Right cardiac atrium (tissue), 5 donors: Measurements from ENCODE around the gene JUND. TPM values are rescaled to one million over a fixed set of nuclear protein-coding genes. Genes with fewer than 3 reads are reported as not detected.

Experiments
- ATAC-seq, 2 donors: fragments of 200-7000 bp; cut with Tn5 transposase; one replicate each; pipeline versions ENCODE4 v1.8.0 to v1.9.1; 2020; ENCODE audit warnings: moderate library complexity in 2 of 2, mild to moderate bottlenecking in 1 of 2
- DNase-seq, 3 donors: peaks; one replicate each; pipeline ENCODE4 v3.0.0-alpha.2; 2020
- H3K27ac ChIP-seq: one replicate; pipeline ENCODE4 v1.5.1; 2013; ENCODE audit warnings: mild to moderate bottlenecking, low read length, control low read depth, moderate library complexity
- H3K27me3 ChIP-seq: one replicate; pipeline ENCODE4 v1.6.1; 2013; ENCODE audit not compliant: control insufficient read depth, insufficient read depth
- H3K4me1 ChIP-seq: one replicate; pipeline ENCODE4 v1.6.1; 2013; ENCODE audit warnings: low read length; ENCODE audit not compliant: control insufficient read depth, insufficient read depth
- H3K4me3 ChIP-seq: one replicate; pipeline ENCODE4 v1.5.1; 2013; ENCODE audit warnings: low read length, control low read depth
- H3K9me3 ChIP-seq: one replicate; pipeline ENCODE4 v1.6.1; 2013; ENCODE audit warnings: low read length; ENCODE audit not compliant: control insufficient read depth
- WGBS: extraction: QIAGEN DNeasy Blood & Tissue Kit; methylation state at CpG from one replicate; pipeline ENCODE4 v1.1.7; 2013; 5-methylcytosine and 5-hydroxymethylcytosine counted together
- intact Hi-C, 4 donors: fragments of 100-400 bp; cut with DNase I; formaldehyde crosslinking; loops; one replicate each; pipeline versions ENCODE4 v1.11.0 to v1.14.0; 2022 to 2023
- microRNA-seq, 2 donors: library from miRNA; unstranded; fragments of <30 nt; microRNA quantifications; one replicate each; pipeline ENCODE4 v1.2.0, GENCODE V29; 2020 to 2021
- polyA plus RNA-seq: library from polyadenylated mRNA; stranded (reverse); fragments of 200-250 nt; gene quantifications from one replicate; pipeline ENCODE4 v1.2.3, GENCODE V29; 2013
- total RNA-seq, 4 donors: library from RNA; stranded (reverse); fragmentation: NEBNext Ultra II Directional; extraction: Animal tissue kit (Norgen Biotek cat#: 25700); gene quantifications; one replicate each; pipeline ENCODE4 v1.2.1, GENCODE V29; 2021
- donor health status: healthy with polysubstance abuse.
- donor health status: DM: no; HTN: yes; CAD: no.
- donor health status: DM: no; HTN: no; CAD: no.
- donor health status: DM: no; HTN: yes; CAD: no; lungs with severe emphysema.
- donor health status: DM: yes; HTN: yes; CAD: no.

JUND gene
- total and polyA plus RNA-seq, 5 donors: 117 to 233 (median 124) TPM

GRCh38 chr19:18233224-18233825 lies 48.1 kb downstream of the JUND start:
- peaks cover 4% of the 10 kb centered on the region for H3K9me3 ChIP-seq
- no peaks in the 10 kb centered on the region for H3K4me1 ChIP-seq
- 19% methylated on average over 37 of the region's 37 CpGs for WGBS
- ATAC-seq (peak; percentile 24 to 49), DNase-seq (peak in 2 of 3 donors; percentile 68 to 73)
- H3K27ac ChIP-seq: no peak overlapping the region
- intact Hi-C loops: no loop called here
- no peak overlapping the region for H3K4me3 ChIP-seq
- H3K27me3 ChIP-seq: no peaks in the 10 kb centered on the region

GRCh38 chr19:18232540-18233223 lies 48.7 kb downstream of the JUND start:
- ATAC-seq (no peak), DNase-seq (no peak)
- peaks cover 4% of the 10 kb centered on the region for H3K9me3 ChIP-seq
- H3K4me3 ChIP-seq: no peak overlapping the region
- H3K4me1 ChIP-seq: no peaks in the 10 kb centered on the region
- intact Hi-C loops: no loop called here
- H3K27me3 ChIP-seq: no peaks in the 10 kb centered on the region
- H3K27ac ChIP-seq: no peak overlapping the region
- WGBS: 5% methylated on average over 46 of the region's 46 CpGs

DNA sequence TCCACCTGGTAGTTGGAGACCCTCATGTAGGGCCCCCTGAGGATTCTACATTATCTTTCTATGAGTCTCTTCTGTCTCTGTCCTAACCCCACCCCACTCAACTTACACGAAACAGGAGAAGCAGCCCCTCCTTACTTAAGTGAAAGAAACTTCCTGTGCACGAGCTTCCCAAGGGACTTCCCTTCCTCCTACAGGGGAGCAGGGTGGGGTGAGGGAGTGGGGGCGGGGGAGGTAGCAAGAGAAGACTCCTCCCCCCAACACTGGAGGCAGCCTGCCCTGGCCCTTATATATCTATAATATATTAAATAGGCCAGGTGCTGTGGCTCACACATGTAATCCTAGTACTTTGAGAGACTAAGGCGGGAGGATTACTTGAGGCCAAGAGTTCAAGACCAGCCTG lies 49.6 kb downstream of the JUND start:
- DNase-seq (no peak), ATAC-seq (no peak)
- WGBS: 19% methylated on average over 4 of the region's 4 CpGs
- Histone ChIP-seq H3K27me3 (no peaks in the 10 kb centered on the region), H3K9me3 (peaks cover 4% of the 10 kb centered on the region), H3K4me1 (no peaks in the 10 kb centered on the region), H3K27ac (no peak overlapping the region), H3K4me3 (no peak overlapping the region)
- intact Hi-C loops: no loop called here

- no peak overlapping the region for H3K4me3 ChIP-seq
- H3K9me3 ChIP-seq: peaks cover 4% of the 10 kb centered on the region
- no peak overlapping the region for H3K27ac ChIP-seq
- peak in 1 of 2 donors; percentile 12 for ATAC-seq
- intact Hi-C loops: no loop called here
- no peaks in the 10 kb centered on the region for H3K27me3 ChIP-seq
- 58% methylated on average over 18 of the region's 18 CpGs for WGBS
- DNase-seq: peak in 1 of 3 donors; percentile 33
- no peaks in the 10 kb centered on the region for H3K4me1 ChIP-seq
These were observed 50.3 kb downstream of the JUND start for GRCh38 chr19:18230941-18231734.

DNA sequence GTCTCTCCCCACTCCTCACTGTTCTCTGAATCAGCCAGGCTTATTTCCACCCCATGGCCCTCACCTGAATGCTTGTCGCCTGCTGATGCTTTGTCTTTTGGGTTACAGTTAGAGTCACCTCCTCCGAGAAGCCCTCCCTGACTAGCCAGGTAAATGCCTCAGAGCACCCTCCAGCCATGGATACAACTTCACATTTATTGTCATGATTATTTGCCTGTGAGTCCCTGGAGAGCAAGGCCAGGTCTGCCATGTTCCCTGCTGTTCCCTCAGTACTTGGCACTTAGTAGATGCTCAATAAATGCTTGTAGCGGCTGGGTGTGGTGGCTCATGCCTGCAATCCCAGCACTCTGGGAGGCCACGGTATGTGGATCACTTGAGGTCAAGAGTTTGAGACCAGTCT lies 51.5 kb downstream of the JUND start:
- intact Hi-C loops: no loop called here

More for the DNA sequence above, 51.5 kb downstream of the JUND start:
- Histone ChIP-seq H3K27ac (no peak overlapping the region), H3K27me3 (no peaks in the 10 kb centered on the region), H3K9me3 (peaks cover 4% of the 10 kb centered on the region), H3K4me1 (peaks cover 3% of the 10 kb centered on the region), H3K4me3 (no peak overlapping the region)
- WGBS: 79% methylated on average over 4 of the region's 4 CpGs
- no peak for ATAC-seq
- DNase-seq: peak in 1 of 3 donors; percentile 1

Small RNA genes lying within 50 kb of the gene (microRNA-seq; reads per million reads assigned to microRNA genes)
- gene MIR3188: 2.1 to 2.7 reads per million in 2 donors

Other genes with a start within 250 kb of the JUND start
- 1 to 10 TPM in 2 of 4 donors, under 1 TPM in 2; 0.79 to 1.6 (median 0.97) TPM for gene IL12RB1, start 194.7 kb downstream of the JUND start, total RNA-seq
- 0.32 TPM for gene IL12RB1, start 194.7 kb downstream of the JUND start, polyA plus RNA-seq
- gene MAST3, start 183.8 kb downstream of the JUND start, total RNA-seq: 1 to 10 TPM; 5.1 to 6.9 (median 6.5) TPM
- gene MAST3, start 183.8 kb downstream of the JUND start, polyA plus RNA-seq: 2.6 TPM
- 10 to 100 TPM; 21.3 to 30.1 (median 26.4) TPM for gene PIK3R2, start 128.5 kb downstream of the JUND start, total RNA-seq
- 7.1 TPM for gene PIK3R2, start 128.5 kb downstream of the JUND start, polyA plus RNA-seq
- gene IFI30, start 107.8 kb downstream of the JUND start, total RNA-seq: 10 to 100 TPM; 21.8 to 47.4 (median 35.9) TPM
- gene IFI30, start 107.8 kb downstream of the JUND start, polyA plus RNA-seq: 10.1 TPM
- gene MPV17L2, start 88.4 kb downstream of the JUND start, total RNA-seq: 10 to 100 TPM in 2 of 4 donors, 1 to 10 TPM in 2; 8.0 to 12.0 (median 10.0) TPM
- 19.5 TPM for gene MPV17L2, start 88.4 kb downstream of the JUND start, polyA plus RNA-seq
- 10 to 100 TPM; 23.1 to 41.5 (median 29.5) TPM for gene RAB3A, start 77.6 kb downstream of the JUND start, total RNA-seq
- 29.1 TPM for gene RAB3A, start 77.6 kb downstream of the JUND start, polyA plus RNA-seq
- 1 to 10 TPM in 2 of 4 donors, under 1 TPM in 2; 0.47 to 1.6 (median 0.97) TPM for gene PDE4C, start 55.2 kb downstream of the JUND start, total RNA-seq
- 2.8 TPM for gene PDE4C, start 55.2 kb downstream of the JUND start, polyA plus RNA-seq
- 1 to 10 TPM in 2 of 4 donors, under 1 TPM in 2; 0.65 to 1.4 (median 1.1) TPM for gene IQCN, start 7.2 kb downstream of the JUND start, total RNA-seq
- 5.3 TPM for gene IQCN, start 7.2 kb downstream of the JUND start, polyA plus RNA-seq
- gene LSM4, start 41.5 kb upstream of the JUND start, total RNA-seq: 10 to 100 TPM; 55.6 to 77.2 (median 64.8) TPM
- gene LSM4, start 41.5 kb upstream of the JUND start, polyA plus RNA-seq: 131 TPM
- 10 to 100 TPM; 31.3 to 42.0 (median 35.0) TPM for gene PGPEP1, start 59.0 kb upstream of the JUND start, total RNA-seq
- gene PGPEP1, start 59.0 kb upstream of the JUND start, polyA plus RNA-seq: 17.4 TPM
- gene GDF15, start 104.5 kb upstream of the JUND start, total RNA-seq: under 1 TPM in 3 of 4 donors, not detected in 1; 0.50 to 0.60 (median 0.53) TPM
- 0.25 TPM for gene GDF15, start 104.5 kb upstream of the JUND start, polyA plus RNA-seq
- 1 to 10 TPM; 3.1 to 4.3 (median 3.7) TPM for gene LRRC25, start 116.0 kb upstream of the JUND start, total RNA-seq
- 1.5 TPM for gene LRRC25, start 116.0 kb upstream of the JUND start, polyA plus RNA-seq
- 10 to 100 TPM; 32.7 to 40.0 (median 37.8) TPM for gene SSBP4, start 137.8 kb upstream of the JUND start, total RNA-seq
- gene SSBP4, start 137.8 kb upstream of the JUND start, polyA plus RNA-seq: 36.2 TPM
- 10 to 100 TPM; 36.9 to 55.4 (median 45.3) TPM for gene ISYNA1, start 156.5 kb upstream of the JUND start, total RNA-seq
- gene ISYNA1, start 156.5 kb upstream of the JUND start, polyA plus RNA-seq: 50.7 TPM
- gene ELL, start 240.4 kb upstream of the JUND start, total RNA-seq: 10 to 100 TPM; 12.6 to 19.0 (median 14.0) TPM
- gene ELL, start 240.4 kb upstream of the JUND start, polyA plus RNA-seq: 9.3 TPM